Subcutaneous adipose tissue (tissue), 4 donors: Measurements from ENCODE around the gene HACL1. TPM values are rescaled to one million over a fixed set of nuclear protein-coding genes. Genes with fewer than 3 reads are reported as not detected.

Experiments used
- CTCF ChIP-seq: fragments of 450-650 bp; IDR thresholded peaks from one replicate; pipeline ENCODE4 v1.5.1; 2016; ENCODE audit warnings: low read depth, mild to moderate bottlenecking, control low read depth, antibody characterized with exemption, moderate library complexity
- total RNA-seq, 4 donors: library from RNA; depleted of rRNA; stranded (reverse); fragments of >200 nt; gene quantifications; one replicate each; pipeline ENCODE4 v1.1.0, GENCODE V29; 2016

Gene HACL1
- total RNA-seq, 4 donors from 2014 or later = 27.1 to 45.8 (median 37.5) TPM

- no peak for TF ChIP-seq CTCF
Observed at GRCh38 chr3:15563190-15563589, 38.2 kb downstream of the HACL1 start.

GRCh38 chr3:15562560-15562959 lies 38.8 kb downstream of the HACL1 start:
- no peak for TF ChIP-seq CTCF

- TF ChIP-seq CTCF = no peak
Observed at GRCh38 chr3:15558581-15558980, 42.8 kb downstream of the HACL1 start.

- no peak for TF ChIP-seq CTCF
Observed at GRCh38 chr3:15557511-15557946, 43.8 kb downstream of the HACL1 start.

GRCh38 chr3:15556512-15556911 lies 44.9 kb downstream of the HACL1 start:
- TF ChIP-seq CTCF = no peak

DNA sequence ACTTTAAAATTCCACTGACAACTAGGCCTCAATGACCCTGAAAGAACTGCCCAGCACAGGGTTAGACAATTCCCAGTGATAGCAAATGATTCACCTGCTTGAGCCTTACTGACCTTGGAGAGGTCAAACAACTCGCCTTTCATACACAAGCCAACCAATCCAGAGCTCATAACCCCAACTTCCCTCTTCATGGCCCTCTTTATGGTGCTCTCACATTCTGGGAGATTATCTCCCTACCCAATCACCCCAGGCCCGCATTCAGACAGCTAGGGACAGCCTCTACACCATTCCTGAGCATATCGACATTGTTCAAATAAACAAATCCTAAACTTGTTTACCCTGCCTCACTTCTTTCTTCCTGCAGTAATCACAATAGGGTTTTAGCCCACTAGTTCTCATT lies 47.6 kb downstream of the HACL1 start:
- TF ChIP-seq CTCF = no peak

DNA sequence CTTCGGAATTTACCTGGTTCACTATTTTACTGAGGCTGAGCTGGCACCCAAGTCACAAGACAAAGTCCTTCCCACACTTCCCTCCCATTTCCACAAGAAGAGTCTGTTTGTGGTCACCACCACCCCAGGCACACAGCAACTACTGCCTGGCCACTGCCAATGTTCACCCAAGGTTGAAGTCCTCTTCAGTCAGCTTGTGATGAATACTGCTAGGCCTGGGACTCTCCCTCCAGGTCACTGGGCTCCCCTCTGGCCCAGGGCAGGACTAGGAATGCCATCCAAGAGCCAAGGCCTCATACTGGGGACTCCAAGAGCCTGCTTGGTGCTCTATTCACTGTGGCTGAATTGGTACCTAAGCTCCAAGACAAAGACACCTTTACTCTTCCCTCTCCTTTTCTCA lies 49.5 kb downstream of the HACL1 start:
- no peak for TF ChIP-seq CTCF
